Activated CD4-positive, alpha-beta memory T cell treated with anti-CD3 and anti-CD28 coated beads, Interleukin-2, amount 10 ng/mL, durations not matched to agents 7 days and 5 days (primary cell): ENCODE data around the gene ZNF549. TPM values are rescaled to one million over a fixed set of nuclear protein-coding genes. Genes with fewer than 3 reads are reported as not detected.
A peak's percentile ranks its signal among the peaks of the same experiment; 100 is the strongest.

ENCODE experiments used
- CTCF ChIA-PET: fragments of 350-600 bp; sonication (Branson Sonifier 250); formaldehyde crosslinking; loops from one replicate; lab custom pipeline; 2021; ENCODE audit warnings: antibody characterized with exemption, inconsistent platforms; lab: Charles Lee
- POLR2A ChIA-PET: fragments of 350-600 bp; sonication (Branson Sonifier 250); formaldehyde crosslinking; loops from one replicate; lab custom pipeline; 2021; ENCODE audit warnings: antibody characterized with exemption; lab: Charles Lee
- DNase-seq: peaks from one replicate; pipeline ENCODE4 v3.0.0-alpha.2; 2020
- H3K27ac Mint-ChIP-seq: one replicate; pipeline ENCODE4 v1.8.0; 2021; ENCODE audit warnings: mild to moderate bottlenecking, mixed read lengths
- H3K27me3 Mint-ChIP-seq: one replicate; pipeline ENCODE4 v1.8.0; 2021; ENCODE audit warnings: mixed read lengths
- H3K36me3 Mint-ChIP-seq: one replicate; pipeline ENCODE4 v1.8.0; 2021; ENCODE audit warnings: low read depth, mixed read lengths
- H3K4me1 Mint-ChIP-seq: one replicate; pipeline ENCODE4 v1.8.0; 2021; ENCODE audit warnings: mixed read lengths
- H3K4me3 Mint-ChIP-seq: one replicate; pipeline ENCODE4 v1.8.0; 2021; ENCODE audit warnings: mild to moderate bottlenecking, mixed read lengths
- H3K9me3 Mint-ChIP-seq: one replicate; pipeline ENCODE4 v1.8.0; 2021; ENCODE audit warnings: mixed read lengths
- total RNA-seq, 2 experiments: library from RNA; stranded (reverse); gene quantifications; one replicate each; pipeline ENCODE4 v1.2.3, GENCODE V29; 2021

The ZNF549 gene
- total RNA-seq, 2 experiments from 2014 or later: 5.7 to 6.0 TPM

GRCh38 chr19:57576661-57577060 is 49.5 kb downstream of the ZNF549 start:
- ChIA-PET POLR2A (no interaction called here), CTCF (no interaction called here)
- Mint-ChIP-seq H3K27ac (no peak overlapping the region), H3K27me3 (no peaks in the 10 kb centered on the region), H3K36me3 (peaks cover 77% of the 10 kb centered on the region), H3K4me1 (peaks cover 21% of the 10 kb centered on the region), H3K9me3 (peaks cover 72% of the 10 kb centered on the region), H3K4me3 (peak overlapping the region; percentile 48)
- DNase-seq: no peak

- DNase-seq: peak; percentile 96
- peak within 1 kb of the TSS; percentile 80 for H3K4me3 Mint-ChIP-seq
- peaks cover 60% of the 10 kb centered on the region for H3K9me3 Mint-ChIP-seq
- H3K36me3 Mint-ChIP-seq: peaks cover 67% of the 10 kb centered on the region
- H3K27ac Mint-ChIP-seq: peak within 1 kb of the TSS; percentile 67
- no peaks in the 10 kb centered on the region for H3K27me3 Mint-ChIP-seq
- peaks cover 24% of the 10 kb centered on the region for H3K4me1 Mint-ChIP-seq
- ChIA-PET POLR2A (interaction anchor here (0.6 to 1.5 kb wide), 7 partner anchors 21 to 580 kb away, joined by 3 read pairs; partner anchors contain the start of genes TRAPPC2B, ZNF134, ZNF530 and ZNF547), CTCF (interaction anchor here (0.6 to 1.4 kb wide), 3 partner anchors 78 to 424 kb away, joined by 3 to 5 read pairs (median 3); partner anchors contain the start of genes ZNF551 and ZNF606)
Observed at GRCh38 chr19:57578487-57579205, 51.5 kb downstream of the ZNF549 start, which contains the start of gene ZNF416. TSS of gene ZNF416 (minus strand) at chr19:57578911. CDS start at chr19:57578704, 207 bp downstream.

GRCh38 chr19:57583104-57583520 is 56.0 kb downstream of the ZNF549 start:
- Mint-ChIP-seq H3K9me3 (peaks cover 46% of the 10 kb centered on the region), H3K4me3 (peak overlapping the region; percentile 75), H3K27ac (no peak overlapping the region), H3K27me3 (no peaks in the 10 kb centered on the region), H3K36me3 (peaks cover 61% of the 10 kb centered on the region), H3K4me1 (peaks cover 23% of the 10 kb centered on the region)
- no peak for DNase-seq
- ChIA-PET CTCF (no interaction called here), POLR2A (no interaction called here)

GRCh38 chr19:57583521-57584416 is 56.6 kb downstream of the ZNF549 start, which contains the start of gene ZIK1:
TSS of gene ZIK1 (plus strand) at chr19:57584145. CDS start at chr19:57584357, 212 bp downstream.
- ChIA-PET POLR2A (no interaction called here), CTCF (no interaction called here)
- Mint-ChIP-seq H3K9me3 (peaks cover 51% of the 10 kb centered on the region), H3K36me3 (peaks cover 63% of the 10 kb centered on the region), H3K27me3 (no peaks in the 10 kb centered on the region), H3K4me1 (peaks cover 21% of the 10 kb centered on the region), H3K4me3 (peak within 1 kb of the TSS; percentile 75), H3K27ac (peak within 1 kb of the TSS; percentile 59)
- DNase-seq: peak; percentile 89

GRCh38 chr19:57587529-57587928 is 60.4 kb downstream of the ZNF549 start:
- H3K4me3 Mint-ChIP-seq: no peak overlapping the region
- CTCF ChIA-PET: no interaction called here
- peaks cover 17% of the 10 kb centered on the region for H3K4me1 Mint-ChIP-seq
- POLR2A ChIA-PET: no interaction called here
- no peak for DNase-seq
- peaks cover 66% of the 10 kb centered on the region for H3K9me3 Mint-ChIP-seq
- H3K27ac Mint-ChIP-seq: no peak overlapping the region
- H3K36me3 Mint-ChIP-seq: peaks cover 82% of the 10 kb centered on the region
- no peaks in the 10 kb centered on the region for H3K27me3 Mint-ChIP-seq

GRCh38 chr19:57599377-57599760 is 72.2 kb downstream of the ZNF549 start:
- Mint-ChIP-seq H3K4me3 (peak overlapping the region; percentile 81), H3K9me3 (peaks cover 58% of the 10 kb centered on the region), H3K27me3 (no peaks in the 10 kb centered on the region), H3K36me3 (peaks cover 48% of the 10 kb centered on the region), H3K27ac (peak overlapping the region; percentile 42), H3K4me1 (peaks cover 24% of the 10 kb centered on the region)
- ChIA-PET POLR2A (interaction anchor here (0.9 to 3.0 kb wide), 3 partner anchors 15 to 763 kb away, joined by 3 to 7 read pairs (median 3); partner anchors contain the start of genes ZNF134 and ZNF416), CTCF (no interaction called here)
- DNase-seq: no peak

- peak; percentile 89 for DNase-seq
- POLR2A ChIA-PET: interaction anchor here (0.9 to 3.0 kb wide), 4 partner anchors 11 to 762 kb away, joined by 3 to 7 read pairs (median 3); partner anchors contain the start of genes ZNF134 and ZNF416
- peak within 1 kb of the TSS; percentile 81 for H3K4me3 Mint-ChIP-seq
- peak within 1 kb of the TSS; percentile 42 for H3K27ac Mint-ChIP-seq
- CTCF ChIA-PET: no interaction called here
- peaks cover 61% of the 10 kb centered on the region for H3K9me3 Mint-ChIP-seq
- no peaks in the 10 kb centered on the region for H3K27me3 Mint-ChIP-seq
- H3K36me3 Mint-ChIP-seq: peaks cover 54% of the 10 kb centered on the region
- H3K4me1 Mint-ChIP-seq: peaks cover 24% of the 10 kb centered on the region
Observed at GRCh38 chr19:57599761-57600383, 72.7 kb downstream of the ZNF549 start, which contains the start of gene ZNF530. TSS of gene ZNF530 (plus strand) at chr19:57599885. CDS start at chr19:57604346, 4,461 bp downstream.

GRCh38 chr19:57606931-57607330 is 79.8 kb downstream of the ZNF549 start:
- Mint-ChIP-seq H3K4me3 (no peak overlapping the region), H3K27ac (no peak overlapping the region), H3K36me3 (peaks cover 66% of the 10 kb centered on the region), H3K27me3 (no peaks in the 10 kb centered on the region), H3K4me1 (no peaks in the 10 kb centered on the region), H3K9me3 (peaks cover 64% of the 10 kb centered on the region)
- no peak for DNase-seq
- ChIA-PET CTCF (interaction anchor here (1.2 kb wide), 1 partner anchor 141 kb away, joined by 3 read pairs; no protein-coding TSS in a partner anchor), POLR2A (no interaction called here)

Other genes starting within 250 kb of the ZNF549 start
- gene ZNF460, start 246.9 kb upstream of the ZNF549 start, total RNA-seq: 10 to 100 TPM; 40.0 to 42.0 TPM
- 1 to 10 TPM; 7.7 to 8.2 TPM for gene ZNF543, start 206.9 kb upstream of the ZNF549 start, total RNA-seq
- gene ZNF304, start 176.1 kb upstream of the ZNF549 start, total RNA-seq: 1 to 10 TPM; 7.9 to 9.1 TPM
- 10 to 100 TPM; 10.5 to 10.9 TPM for gene TRAPPC2B, start 163.8 kb upstream of the ZNF549 start, total RNA-seq
- gene ZNF547, start 163.8 kb upstream of the ZNF549 start, total RNA-seq: 1 to 10 TPM; 3.8 to 4.8 TPM
- 10 to 100 TPM; 26.9 to 32.6 TPM for gene ZNF548, start 137.5 kb upstream of the ZNF549 start, total RNA-seq
- gene ZNF17, start 116.2 kb upstream of the ZNF549 start, total RNA-seq: 10 to 100 TPM in 1 of 2 experiments, 1 to 10 TPM in 1; 9.1 to 12.6 TPM
- 1 to 10 TPM; 7.8 to 9.5 TPM for gene ZNF749, start 92.0 kb upstream of the ZNF549 start, total RNA-seq
- gene VN1R1, start 70.2 kb upstream of the ZNF549 start, total RNA-seq: under 1 TPM; 0.15 to 0.35 TPM
- gene ZNF772, start 49.8 kb upstream of the ZNF549 start, total RNA-seq: 1 to 10 TPM; 7.2 to 8.8 TPM
- 10 to 100 TPM in 1 of 2 experiments, 1 to 10 TPM in 1; 9.8 to 12.0 TPM for gene ZNF419, start 39.6 kb upstream of the ZNF549 start, total RNA-seq
- gene ZNF773, start 27.4 kb upstream of the ZNF549 start, total RNA-seq: 10 to 100 TPM in 1 of 2 experiments, 1 to 10 TPM in 1; 8.6 to 11.4 TPM
- gene ZNF550, start 32.5 kb downstream of the ZNF549 start, total RNA-seq: 10 to 100 TPM; 11.8 to 12.5 TPM
- 1 to 10 TPM; 5.4 to 6.7 TPM for gene ZNF416, start 51.6 kb downstream of the ZNF549 start, total RNA-seq
- 1 to 10 TPM; 5.7 to 6.1 TPM for gene ZIK1, start 56.8 kb downstream of the ZNF549 start, total RNA-seq
- gene ZNF530, start 72.5 kb downstream of the ZNF549 start, total RNA-seq: 1 to 10 TPM; 7.4 to 8.3 TPM
- 10 to 100 TPM; 14.7 to 16.7 TPM for gene ZNF134, start 86.9 kb downstream of the ZNF549 start, total RNA-seq
- 10 to 100 TPM; 17.8 to 20.4 TPM for gene ZNF211, start 105.8 kb downstream of the ZNF549 start, total RNA-seq
- gene ZSCAN4, start 141.6 kb downstream of the ZNF549 start, total RNA-seq: not detected
- gene ZNF551, start 154.6 kb downstream of the ZNF549 start, total RNA-seq: 10 to 100 TPM in 1 of 2 experiments, 1 to 10 TPM in 1; 8.9 to 10.2 TPM
- under 1 TPM; 0.38 to 0.70 TPM for gene ZNF154, start 181.8 kb downstream of the ZNF549 start, total RNA-seq
- 10 to 100 TPM; 13.2 to 13.5 TPM for gene ZNF671, start 200.3 kb downstream of the ZNF549 start, total RNA-seq
- gene ZNF776, start 219.5 kb downstream of the ZNF549 start, total RNA-seq: 10 to 100 TPM; 14.9 to 15.1 TPM
- 10 to 100 TPM; 20.1 to 21.8 TPM for gene ZNF586, start 242.3 kb downstream of the ZNF549 start, total RNA-seq